ENCODE measurements around the gene SKI.

The SKI gene

DNA sequence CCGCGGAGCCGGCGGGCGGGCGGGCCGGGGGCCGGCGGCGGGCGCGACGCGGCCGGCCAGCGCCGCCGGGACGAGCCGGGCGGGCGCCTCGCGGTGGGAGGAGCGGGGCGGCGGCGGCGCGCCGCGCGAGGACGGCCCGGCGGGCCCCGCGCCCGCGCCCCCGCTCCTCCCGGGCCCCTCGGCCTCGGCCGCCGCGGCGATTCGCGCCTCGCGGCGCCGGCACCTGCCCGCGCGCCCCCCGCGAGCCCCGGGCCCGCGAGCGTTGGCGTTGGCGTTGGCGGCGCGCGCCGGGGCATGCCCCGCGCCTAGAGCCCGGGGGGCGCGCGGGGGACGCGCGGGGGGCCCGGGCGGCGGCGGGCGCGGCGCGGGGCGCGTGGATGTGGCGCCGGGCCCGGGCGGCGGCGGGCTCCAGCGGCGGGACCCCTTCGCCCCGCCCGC is at the start of gene SKI:
SKI (plus strand) TSS at position 163 of the 438 bp plus-strand sequence. CDS start 448 bp downstream, outside the sequence.
- DNase-seq (ENCODE audit: low read depth) = no peak

GRCh38 chr1:2178875-2179274 is 49.2 kb upstream of the SKI start:
- no peak for DNase-seq (ENCODE audit: low read depth)

- no peak for DNase-seq (ENCODE audit: low read depth)
Observed at GRCh38 chr1:2179283-2180013, 48.7 kb upstream of the SKI start.

- DNase-seq (ENCODE audit: low read depth) = no peak
Observed at GRCh38 chr1:2180297-2181245, 47.5 kb upstream of the SKI start.

GRCh38 chr1:2181271-2181670 is 46.8 kb upstream of the SKI start:
- no peak for DNase-seq (ENCODE audit: low read depth)

DNA sequence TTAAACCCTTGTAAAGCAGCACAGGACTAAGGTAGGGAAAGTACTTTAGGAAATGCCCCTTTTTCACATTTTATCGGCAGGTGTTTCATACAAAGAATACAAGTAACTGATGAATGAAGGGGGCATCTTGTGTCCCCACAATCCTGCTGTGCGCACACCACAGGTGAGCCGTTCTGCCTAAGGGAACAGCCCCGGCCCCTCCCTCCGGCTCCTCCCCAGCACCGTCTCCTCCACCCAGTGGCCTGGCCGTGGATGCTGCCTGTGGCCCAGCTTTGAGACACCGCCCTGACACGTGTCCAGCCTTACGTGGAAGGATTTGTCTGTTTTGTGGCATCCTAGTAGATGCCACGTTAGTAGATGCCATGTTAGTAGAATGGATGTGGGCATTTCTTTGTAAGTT is 46.4 kb upstream of the SKI start:
- no peak for DNase-seq (ENCODE audit: low read depth)

DNA sequence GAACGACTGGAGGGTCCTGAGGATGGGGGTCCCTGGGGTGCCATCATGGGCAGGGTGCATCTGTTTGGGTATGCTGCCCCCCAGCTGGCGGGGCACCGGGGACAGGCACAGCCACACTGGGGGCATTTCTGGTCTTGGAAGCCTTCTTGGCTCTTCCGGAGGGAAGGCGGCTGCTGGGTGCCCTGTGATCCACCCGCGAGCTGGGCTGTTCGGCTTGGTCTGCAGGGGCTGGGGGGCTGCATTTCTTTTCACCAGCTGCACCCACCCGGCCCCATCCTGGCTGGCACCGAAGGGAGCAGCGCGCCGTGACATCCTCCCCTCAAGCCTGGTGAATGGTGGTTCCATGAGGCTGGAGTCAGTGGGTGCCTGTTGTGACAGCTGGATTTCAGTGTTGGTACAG is 45.7 kb upstream of the SKI start:
- DNase-seq (ENCODE audit: low read depth) = no peak

- DNase-seq (ENCODE audit: low read depth) = no peak
Observed at GRCh38 chr1:2183937-2184334, 44.2 kb upstream of the SKI start.

GRCh38 chr1:2184531-2184930 is 43.6 kb upstream of the SKI start:
- no peak for DNase-seq (ENCODE audit: low read depth)

- DNase-seq (ENCODE audit: low read depth) = no peak
Observed at GRCh38 chr1:2184934-2185333, 43.2 kb upstream of the SKI start.

GRCh38 chr1:2185880-2186855 is 42.0 kb upstream of the SKI start:
- DNase-seq (ENCODE audit: low read depth) = no peak

GRCh38 chr1:2186901-2187300 is 41.2 kb upstream of the SKI start:
- DNase-seq (ENCODE audit: low read depth) = no peak

DNA sequence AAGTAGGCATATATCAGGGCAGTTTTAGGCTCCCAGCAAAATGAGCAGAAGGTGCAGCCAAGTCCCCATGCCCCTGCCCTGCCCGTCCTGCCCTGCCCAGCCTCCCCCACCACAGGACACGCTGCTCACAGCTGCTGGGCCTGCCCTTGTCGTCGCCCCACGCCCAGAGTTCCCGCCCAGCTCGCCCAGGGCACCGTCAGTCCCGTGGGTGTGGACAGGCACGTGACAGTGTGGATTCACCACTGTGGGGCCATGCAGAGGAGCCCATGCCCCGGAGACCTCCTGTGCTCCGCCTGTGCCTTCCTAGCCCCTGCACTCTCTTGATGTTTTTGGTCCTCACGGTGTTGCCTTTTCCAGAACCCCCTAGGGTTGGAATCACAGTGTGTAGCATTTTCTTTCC is 40.5 kb upstream of the SKI start:
- DNase-seq (ENCODE audit: low read depth) = no peak

DNA sequence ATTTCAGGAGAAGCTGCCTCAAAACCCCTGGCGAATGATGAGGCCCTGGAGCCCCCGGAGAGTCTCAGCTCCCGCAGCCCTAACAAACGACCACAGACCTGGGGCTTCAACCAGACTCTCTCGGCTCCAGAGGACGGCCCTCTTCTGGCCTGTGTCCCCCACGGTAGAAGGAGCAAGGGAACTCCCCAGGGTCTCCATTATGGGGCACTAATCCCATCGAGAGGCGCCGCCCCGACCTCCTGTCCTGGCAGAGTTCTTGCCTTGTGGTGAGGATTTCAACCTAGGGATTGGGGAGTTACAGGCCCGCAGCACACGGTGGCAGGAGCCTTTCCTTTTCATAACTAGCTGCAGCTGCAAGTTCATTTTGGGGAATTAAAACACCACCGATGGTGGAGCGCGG is 39.8 kb upstream of the SKI start:
- no peak for DNase-seq (ENCODE audit: low read depth)

- DNase-seq (ENCODE audit: low read depth) = peak; percentile 84
Observed at GRCh38 chr1:2189459-2190425, 38.4 kb upstream of the SKI start.

GRCh38 chr1:2190491-2190976 is 37.6 kb upstream of the SKI start:
- no peak for DNase-seq (ENCODE audit: low read depth)

DNA sequence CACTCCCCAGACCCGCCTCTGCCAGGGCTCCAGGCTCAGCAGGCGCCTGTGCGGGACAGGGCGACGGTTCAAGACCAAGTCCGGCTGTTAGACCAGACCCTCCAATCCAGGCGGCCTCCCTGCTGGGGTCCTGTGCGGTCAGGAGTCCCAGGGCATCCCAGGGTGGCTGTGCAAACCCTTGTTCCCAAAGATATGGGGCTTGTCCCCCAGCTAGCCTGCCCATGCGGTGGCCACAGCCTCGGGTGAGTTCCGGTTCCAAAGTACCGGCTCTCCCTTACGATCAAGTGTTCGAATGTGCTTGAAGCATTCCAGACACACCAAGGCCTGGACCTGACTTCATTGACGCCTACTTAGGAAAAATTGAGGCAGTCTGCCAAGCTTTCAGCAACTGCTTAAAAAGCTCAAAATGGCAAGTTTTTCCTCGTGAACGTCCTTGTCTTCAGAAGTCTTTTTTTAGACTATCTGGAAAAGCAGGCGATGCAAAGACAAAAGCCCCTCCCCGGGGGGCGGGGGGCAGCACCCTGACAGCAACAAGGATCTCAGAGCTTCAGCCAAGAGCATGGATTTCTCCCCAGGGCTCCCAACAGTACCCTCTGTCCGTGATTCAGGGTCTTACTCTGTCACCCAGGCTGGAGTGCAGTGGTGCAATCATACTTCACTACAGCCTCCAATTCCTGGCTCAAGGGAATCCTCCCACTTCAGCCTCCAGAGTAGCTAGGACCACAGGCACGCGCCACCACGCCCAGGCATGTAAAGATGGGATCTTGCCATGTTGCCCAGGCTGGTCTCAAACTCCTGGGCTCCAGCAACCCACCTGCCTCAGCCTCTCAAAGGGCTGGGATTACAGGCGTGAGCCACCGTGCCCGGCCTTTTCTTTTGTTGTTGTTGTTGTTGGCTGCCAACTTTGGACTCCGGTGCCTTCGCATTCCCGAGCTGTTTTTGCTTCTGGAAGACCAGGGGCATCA is 35.8 kb upstream of the SKI start:
- no peak for DNase-seq (ENCODE audit: low read depth)

DNA sequence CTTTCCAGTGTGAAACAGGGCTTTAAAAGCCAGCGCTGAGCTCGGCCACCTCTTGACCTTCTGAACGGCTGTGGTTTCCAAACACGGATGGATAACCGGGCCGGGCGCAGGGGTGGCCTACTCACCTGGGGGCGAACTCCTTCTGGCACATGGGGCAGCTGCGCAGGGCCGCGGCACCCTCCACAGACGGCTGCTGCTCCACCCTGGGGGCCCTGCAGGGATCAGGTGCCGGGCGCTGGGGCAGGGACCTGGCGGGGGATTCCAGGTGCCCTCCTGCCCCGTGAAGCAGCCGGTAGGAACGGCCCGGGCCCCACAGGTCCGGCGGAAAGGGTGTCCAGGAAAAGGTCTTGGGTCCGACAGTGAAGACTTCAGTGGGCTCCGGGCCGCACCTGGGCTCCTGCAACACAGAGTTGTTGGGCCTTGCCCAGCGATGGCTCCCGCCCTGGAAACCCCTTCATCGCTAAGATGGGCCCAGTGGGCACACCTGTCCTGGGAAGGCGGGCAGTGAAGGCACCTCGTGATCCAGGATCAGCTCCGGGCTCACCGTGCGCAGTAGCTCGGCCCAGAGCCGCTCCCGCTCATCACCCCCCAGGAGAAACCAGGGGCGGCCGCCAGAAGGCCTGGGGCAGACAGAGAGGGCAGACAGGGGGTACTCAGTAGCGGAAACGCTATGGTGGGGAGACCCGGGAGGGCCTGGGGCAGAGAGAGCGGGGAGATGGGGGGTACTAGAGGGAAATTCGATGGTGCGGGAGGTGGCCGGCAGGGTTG is 34.4 kb upstream of the SKI start:
- no peak for DNase-seq (ENCODE audit: low read depth)

Measured in activated T-helper 9 cell treated with anti-CD3 and anti-CD28 coated beads, Interleukin-2, amount 50 U/mL, for 16 hours (primary cell).